GM18499 (cell line): Measurements from ENCODE around the gene EVI5.
"Not testable (repeated sequence)": the region's sequence is repeated elsewhere in the genome, so short reads cannot be mapped to it uniquely, and the experiment has no call there.

Experiments
- ATAC-seq: cut with Tn5 transposase; IDR thresholded peaks from one replicate; pipeline ENCODE4 v1.9.1; 2021; ENCODE audit warnings: moderate number of reproducible peaks; ENCODE audit not compliant: insufficient read depth, unreplicated experiment

The EVI5 gene

DNA sequence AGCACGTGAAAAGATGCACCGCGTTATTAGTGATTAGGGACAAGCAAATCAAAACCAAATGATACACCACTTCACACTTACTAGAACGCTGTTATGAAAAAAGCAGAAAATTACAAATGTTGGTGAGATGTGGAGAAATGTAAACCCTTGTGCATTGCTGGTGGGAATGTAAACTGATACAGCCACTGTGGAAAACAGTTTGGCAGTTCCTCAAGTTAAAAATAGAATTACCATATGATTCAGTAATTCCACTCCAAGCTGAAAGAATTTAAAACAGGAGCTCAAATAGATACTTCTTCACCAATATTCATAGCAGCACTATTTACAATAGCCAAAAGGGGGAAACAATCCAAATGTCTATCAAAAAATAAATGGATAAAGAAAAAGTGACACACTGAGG lies 10.3 kb upstream of the EVI5 start:
- no peak for ATAC-seq

DNA sequence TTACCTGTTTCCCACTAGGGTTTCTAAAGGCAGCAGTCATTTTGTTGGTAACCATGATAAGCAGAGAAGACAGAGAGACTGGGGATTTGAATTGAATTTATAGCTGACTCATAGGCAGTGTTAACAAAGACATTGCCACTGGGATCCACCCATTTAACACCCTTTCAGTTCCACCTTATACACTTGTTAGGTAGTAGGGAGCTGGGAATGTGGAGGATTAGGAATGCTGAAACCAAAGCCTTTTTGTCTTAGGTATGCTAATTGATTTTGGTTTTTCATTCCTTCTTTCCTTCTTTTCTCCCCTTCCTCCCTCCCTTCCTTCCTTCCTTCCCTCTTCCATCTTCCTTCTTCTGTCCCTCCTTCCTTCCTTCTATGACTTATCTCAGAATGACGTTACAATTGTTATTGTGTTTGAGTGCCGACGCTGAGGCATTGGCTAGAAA lies 7.5 kb upstream of the EVI5 start:
- no peak for ATAC-seq

DNA sequence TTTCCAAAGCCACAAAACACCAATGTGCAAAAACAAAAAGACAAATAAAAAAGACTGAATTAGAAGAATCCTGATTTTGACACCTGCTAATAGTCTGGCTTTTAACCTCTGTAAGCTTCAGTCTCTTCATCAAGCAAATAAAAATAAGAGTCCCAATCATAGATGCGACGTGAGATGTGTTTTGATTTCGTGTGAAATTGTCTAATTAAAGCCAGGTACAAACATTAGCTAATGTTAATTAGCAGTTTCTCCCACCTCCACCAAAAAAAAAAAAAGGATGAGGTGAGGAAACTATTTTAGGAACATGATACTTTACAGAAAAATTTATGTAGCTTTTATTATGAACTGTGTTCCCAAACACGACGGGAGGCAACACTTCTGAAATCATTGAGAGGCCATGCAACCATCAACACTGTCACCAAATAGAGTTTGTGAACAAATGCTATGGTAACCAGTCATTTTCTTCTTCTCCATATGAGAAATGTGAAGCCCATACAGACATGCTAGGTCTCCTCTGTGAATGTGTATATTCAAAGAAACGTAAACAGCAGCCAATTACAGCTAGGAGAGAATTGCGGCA lies 6.7 kb upstream of the EVI5 start:
- no peak for ATAC-seq

DNA sequence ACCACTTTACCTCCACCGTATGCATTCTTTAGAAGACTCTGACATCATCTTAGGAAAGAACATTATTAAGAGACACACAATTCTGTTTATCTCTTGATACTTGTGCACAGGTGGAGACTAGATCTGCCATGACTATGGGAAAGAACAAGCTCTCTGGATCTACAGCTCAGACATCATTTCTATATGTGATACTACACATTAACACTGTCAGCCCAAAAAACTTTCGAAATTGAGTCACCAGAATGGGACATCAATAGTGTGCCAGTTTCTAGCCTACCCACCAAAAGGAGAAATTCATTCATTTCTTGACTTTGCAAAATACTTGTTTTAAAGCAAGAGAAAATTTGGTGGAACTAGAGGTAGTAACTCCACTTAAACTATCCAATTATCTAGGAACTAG lies 6.0 kb upstream of the EVI5 start:
- no peak for ATAC-seq

DNA sequence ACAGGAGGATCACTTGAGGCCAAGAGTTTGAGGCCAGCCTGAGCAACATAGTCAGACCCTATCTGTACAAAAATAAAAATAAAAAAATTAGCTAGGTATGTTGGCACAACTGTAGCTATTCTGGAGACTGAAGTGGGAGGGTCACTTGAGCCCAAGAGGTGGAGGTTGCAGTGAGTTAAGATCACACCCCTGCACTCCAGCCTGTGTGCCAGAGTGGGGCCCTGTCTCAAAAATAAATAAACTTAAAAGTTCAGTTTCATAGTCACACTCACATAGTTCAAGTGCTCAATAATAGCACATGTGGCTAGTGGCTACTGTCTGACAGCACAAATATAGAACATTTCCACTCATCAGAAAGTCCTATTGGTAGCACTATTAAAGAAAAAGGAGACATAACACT lies 5.2 kb upstream of the EVI5 start:
- no peak for ATAC-seq

DNA sequence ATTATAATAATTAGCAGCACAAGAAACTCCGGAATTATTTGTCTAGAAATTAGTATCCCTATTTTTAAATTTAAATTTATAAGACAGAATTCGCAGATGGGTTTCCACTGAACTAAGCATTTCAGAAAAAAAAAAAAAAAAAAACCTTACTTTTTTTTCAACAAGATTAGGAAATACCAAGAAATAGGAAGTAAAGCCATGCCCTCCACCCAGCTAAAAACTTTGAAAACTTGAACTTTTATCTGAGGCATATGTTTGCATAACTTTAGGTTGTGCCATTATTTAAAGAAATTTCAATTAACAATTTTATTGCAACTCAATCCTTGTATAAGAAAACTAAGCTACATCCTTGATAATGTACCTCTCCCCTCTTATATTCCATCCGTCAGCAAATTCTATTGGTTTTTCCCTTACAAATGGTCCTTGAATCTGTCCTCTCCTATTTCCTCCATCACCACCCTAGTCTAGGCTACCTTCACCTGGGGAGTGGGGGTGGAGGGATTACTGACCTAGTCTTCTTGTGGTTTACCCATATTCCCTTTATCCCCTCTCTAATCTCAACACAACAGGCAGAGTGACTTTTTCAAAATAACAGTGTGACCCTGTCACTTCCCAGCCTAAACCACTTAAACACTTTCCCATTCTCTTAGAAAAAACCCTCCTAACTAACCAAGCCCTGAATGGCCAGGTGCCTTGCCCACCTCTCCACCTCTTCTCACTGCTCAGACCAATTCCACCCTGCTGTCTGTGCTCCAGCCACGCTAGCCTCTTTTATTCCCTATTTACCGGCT lies 1.4 kb upstream of the EVI5 start:
- ATAC-seq, result no peak

DNA sequence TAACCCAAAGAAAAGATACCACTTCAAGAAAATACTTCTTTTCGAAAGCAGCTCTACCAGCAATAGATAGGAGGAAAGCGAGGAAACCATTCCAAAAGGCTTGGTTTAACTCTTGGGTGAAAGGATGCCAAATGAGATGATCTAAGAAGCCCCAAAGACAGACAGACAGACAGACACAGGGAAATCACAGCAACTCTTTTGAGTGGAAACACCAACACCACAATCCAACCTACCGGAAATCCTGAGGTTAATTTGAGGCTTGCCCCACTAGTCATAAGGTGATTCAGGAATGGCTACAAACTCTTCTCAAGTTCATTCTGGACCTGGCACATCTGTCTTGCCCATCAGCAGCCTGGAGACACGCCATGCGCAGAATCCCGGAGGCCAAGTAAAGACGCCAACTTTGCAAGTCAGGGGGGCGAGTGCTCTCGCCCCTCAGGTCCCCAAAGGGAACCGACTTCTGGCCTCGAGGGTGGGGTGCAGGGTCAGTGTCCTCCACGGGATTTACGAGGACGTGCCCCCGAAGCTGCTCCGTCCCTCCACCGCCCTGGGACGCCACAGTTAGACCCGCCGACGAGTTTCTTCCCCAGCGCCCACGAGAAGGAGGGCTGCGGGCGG lies 778 bp downstream of the EVI5 start:
- ATAC-seq, result no peak

DNA sequence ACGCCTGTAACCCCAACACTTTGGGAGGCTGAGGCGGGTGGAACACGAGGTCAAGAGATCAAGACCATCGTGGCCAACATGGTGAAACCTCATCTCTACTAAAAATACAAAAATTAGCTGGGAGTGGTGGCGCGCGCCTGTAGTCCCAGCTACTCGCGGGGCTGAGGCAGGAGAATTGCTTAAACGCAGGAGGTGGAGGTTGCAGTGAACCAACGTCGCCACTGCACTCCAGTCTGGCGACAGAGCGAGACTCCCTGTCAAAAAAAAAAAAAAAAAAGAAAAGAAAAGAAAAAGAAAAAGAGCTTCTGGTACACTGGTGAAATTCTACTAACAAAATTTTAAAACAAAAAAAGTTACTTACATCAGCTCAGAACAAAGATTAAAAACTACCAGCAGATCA lies 1.4 kb downstream of the EVI5 start:
- not testable (repeated sequence) for ATAC-seq

DNA sequence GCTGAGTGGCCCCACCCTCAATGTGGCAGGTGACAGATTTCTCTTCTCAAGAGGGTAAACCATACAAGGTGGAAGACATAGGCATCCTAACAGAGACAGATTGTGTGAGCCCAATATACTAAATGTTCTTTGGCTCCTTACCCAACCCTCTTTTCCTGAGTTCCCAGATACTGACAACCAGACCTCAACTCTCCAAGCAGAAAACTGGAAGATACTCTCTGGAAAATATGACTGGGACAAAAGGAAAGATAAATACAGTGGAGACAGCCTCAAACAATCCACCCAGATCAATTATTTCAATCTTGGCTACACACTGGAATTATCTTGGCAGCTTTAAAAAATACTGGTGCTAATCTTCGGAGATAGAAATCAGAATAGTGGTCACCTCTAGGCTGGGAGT lies 6.5 kb downstream of the EVI5 start:
- ATAC-seq, result no peak

DNA sequence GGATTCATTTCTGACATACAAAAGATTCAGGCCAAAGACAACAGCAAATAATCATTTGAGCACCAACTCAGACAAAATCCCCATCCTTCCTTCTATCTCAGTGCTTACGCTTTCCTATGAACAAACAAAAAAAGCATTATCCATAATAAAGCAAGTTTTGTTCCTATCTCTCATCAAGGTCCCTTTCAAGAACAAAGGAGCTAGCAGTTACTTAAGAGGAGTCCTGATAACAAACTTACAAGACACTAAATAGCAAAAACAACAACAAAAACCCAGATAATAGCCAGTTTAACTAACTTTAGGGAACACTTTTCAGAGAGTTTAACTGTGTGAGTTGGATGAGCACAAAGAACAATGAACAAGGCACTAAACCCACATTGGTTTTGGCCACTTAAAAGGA lies 10.5 kb downstream of the EVI5 start:
- ATAC-seq, result no peak

DNA sequence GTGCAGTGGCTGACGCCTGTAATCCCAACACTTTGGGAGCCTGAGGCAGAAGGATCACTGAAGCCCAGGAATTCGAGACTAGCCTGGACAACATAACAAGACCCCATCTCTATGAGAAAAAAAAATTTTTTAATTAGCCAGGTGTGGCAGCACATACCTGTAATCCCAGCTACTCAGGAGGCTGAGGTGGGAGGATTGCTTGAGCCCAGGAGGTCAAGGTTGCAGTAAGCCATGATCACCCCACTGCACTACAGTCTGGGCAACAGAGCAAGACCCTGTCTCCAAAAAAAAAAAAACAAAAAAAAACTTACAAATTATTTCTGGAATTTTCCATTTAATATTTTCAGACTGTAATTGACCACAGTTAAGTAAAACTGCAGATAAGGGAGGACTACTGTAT lies 11.2 kb downstream of the EVI5 start:
- ATAC-seq, result not testable (repeated sequence)

DNA sequence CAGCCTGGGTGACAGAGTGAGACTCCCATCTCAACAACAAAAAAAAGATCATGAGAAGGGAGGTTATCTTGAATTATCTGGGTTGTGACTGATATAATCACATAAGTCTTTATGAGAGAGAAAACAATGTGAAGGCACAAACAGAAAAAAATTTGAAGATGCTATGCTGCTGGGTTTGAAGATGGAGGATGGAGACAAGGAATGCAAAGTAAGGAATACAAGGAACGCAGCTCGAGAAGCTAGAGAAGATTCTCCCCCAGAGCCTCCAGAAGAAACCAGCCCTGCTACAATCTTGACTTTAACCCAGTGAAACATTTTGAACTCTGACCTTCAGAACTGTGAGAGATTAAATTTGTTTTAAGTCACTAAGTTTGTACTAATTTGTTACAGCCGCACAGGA lies 15.1 kb downstream of the EVI5 start:
- ATAC-seq, result no peak

DNA sequence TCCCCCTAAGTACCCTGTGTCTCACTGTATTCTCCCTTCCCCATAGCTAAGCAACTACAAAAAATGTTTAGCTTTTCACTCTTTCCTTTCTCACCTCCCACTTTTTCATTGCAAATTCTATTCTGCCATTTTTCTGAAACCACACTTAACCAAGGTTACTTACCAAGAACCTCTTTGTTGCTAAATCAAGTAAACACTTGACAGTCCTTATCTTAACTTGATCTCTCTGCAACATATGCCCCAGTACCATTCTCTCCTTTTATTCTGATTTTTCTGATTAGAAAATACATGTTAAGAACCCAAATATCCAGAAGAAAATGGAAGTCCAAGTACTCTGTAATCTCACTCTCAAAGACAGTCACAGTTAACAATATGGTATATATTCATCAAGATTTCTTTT lies 16.0 kb downstream of the EVI5 start:
- no peak for ATAC-seq

DNA sequence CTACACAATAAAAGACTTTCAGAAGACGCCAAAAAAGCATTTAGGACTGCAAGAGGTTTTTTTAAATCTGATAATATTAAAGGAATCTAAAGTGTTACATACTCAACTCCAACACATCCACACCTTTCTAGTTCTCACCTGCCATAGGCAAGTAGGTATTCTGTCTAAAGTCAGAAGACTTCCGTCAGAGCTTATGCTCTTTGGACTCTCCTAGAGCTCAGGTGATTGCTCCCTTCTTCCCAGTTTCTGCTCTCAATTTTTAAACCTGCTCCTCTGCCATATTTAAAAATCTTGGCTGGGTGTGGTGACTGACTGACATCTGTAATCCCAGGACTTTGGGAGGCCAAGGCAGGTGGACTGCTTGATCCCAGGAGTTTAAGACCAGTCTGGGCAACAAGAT lies 16.6 kb downstream of the EVI5 start:
- no peak for ATAC-seq

DNA sequence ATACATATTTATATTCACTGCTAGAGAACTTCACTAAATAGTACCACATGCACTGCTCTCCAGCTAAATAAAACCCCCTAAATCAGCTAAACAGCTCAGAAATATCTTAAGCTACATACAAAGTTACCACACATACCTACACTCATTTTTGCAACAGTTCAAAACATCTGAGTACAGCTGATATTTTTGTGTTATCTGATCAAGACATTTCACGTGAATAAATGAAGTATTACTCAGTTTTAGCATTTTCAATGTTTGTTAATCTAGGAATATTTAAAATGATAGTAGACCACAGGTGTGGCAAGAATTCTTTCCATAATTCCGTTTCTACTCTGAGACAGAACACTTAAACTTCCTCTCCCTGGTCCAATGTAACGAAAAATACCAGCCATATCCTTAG lies 20.8 kb downstream of the EVI5 start:
- no peak for ATAC-seq

DNA sequence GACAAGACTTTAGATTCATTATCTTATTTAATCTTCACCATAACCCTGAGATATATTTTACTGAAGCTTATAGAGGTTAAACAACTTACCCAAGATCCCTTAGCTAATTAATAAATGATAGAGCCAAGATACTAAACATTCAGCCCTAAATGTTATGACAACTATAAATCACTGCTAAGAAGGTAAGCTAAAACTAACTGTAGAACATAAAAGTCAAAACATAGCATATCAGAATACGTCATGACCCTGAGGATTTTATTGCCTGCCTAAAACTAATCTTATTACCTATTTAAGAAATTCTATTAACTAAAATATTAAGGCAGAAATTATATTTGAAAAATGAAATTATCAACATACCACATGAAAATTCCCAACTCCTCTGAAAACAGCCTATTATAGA lies 22.6 kb downstream of the EVI5 start:
- no peak for ATAC-seq

DNA sequence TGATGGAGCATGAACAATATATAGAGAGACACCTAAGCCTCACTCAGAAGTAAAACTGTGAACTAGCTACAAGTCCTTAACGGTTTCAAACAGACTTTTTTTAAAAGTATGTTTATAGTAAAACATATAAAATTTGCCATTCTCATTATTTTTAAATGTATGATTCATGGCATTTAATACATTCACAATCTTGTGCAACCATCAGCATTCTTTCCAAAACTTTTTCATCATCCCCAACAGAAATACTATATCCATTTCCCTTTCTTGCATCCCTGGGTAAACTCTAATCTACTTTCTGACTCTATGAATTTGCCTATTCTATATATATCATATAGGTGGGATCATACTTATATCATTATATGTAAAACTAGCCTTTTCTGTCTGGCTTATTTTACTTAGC lies 25.5 kb downstream of the EVI5 start:
- ATAC-seq, result no peak

DNA sequence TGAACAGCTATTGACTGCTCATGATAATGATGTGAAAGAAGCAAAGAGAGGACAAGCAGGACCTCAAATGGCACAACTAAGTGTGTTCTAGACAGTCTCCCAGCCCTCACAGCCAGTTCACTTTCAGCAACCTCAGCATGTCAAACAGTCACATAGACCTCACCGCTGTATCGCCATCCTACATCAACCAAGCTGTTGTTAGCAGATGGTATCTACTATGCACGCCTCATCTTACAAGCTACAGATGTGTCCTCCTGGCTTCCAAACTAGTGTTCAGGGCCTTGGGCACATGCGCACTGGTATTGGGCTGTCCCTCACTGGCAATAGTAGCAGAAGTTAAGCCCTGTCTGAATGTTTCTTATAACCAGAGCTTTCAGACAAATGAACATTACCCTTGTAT lies 28.4 kb downstream of the EVI5 start:
- ATAC-seq, result no peak

DNA sequence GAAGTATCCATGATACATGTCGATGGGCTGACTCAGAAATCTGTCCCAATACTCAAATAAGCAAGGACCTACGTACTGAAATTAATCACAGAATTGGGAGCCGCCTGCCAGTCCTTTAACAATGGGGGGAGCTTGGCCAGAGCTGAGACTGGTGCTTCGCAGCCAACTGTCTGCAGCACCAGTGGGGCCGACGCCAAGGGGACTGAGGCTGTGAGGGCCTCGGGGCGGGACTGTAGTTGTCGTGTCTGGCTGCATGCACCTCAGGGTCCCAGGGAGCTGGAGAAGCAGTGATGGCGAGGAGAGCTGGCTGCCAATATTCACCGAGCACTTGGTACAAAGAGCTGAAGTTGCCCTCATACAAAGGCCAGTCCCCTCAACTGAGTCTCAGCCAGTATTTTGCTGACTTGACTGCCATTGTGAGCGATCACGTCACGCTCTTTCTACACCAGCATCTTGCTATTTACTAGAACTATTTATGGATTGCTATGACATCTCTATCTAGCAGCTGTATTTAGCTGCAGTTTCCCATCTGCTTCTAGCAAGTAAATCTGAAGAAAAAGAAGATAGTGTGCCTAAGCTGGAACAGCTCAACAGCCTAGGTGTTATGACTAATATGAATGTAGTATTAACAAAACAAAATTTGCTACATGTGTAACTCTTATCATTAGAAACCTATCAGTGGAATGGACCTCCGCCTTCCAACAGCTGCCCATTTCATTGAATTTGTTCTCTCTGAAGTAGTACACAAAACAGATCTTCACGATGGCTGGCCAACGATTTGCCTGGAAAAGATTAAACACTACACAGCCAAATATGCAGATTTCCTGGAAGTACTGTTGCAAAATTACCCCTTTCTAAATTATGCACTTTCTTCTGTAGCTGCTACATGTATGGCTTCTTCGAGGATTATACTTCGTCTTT lies 29.1 kb downstream of the EVI5 start:
- ATAC-seq, result no peak

DNA sequence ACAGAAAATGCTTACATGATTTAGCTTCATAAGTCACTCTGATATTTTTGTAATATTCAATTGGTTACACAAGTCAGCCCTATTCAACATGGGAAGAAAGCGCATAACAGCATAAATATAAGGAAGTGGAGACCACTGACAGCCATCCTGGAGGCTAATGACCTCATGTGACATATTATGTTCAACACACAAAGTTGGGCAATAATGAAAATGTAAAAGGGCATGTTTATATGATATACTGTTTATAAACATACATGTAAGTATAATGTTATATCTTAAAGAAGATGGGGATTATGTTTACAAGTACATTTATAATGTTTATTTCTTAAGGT lies 30.2 kb downstream of the EVI5 start:
- no peak for ATAC-seq
